Renal pelvis (tissue), 12 donors: Measurements from ENCODE around the gene BCL2L14. TPM values are rescaled to one million over a fixed set of nuclear protein-coding genes. Genes with fewer than 3 reads are reported as not detected.

Experiments
- DNase-seq: peaks from one replicate; pipeline ENCODE4 v3.0.0-alpha.2; 2013
- long read RNA-seq, 16 experiments: transcript quantifications; one replicate each; lab custom pipeline, GENCODE V29; 2026
- polyA plus RNA-seq, 3 donors: library from polyadenylated mRNA; unstranded; fragments of 120-200 nt; gene quantifications; one replicate each; pipeline ENCODE4 v1.2.1, GENCODE V29; 2013; ENCODE audit not compliant: insufficient read length in 3 of 3

The BCL2L14 gene, protein sequence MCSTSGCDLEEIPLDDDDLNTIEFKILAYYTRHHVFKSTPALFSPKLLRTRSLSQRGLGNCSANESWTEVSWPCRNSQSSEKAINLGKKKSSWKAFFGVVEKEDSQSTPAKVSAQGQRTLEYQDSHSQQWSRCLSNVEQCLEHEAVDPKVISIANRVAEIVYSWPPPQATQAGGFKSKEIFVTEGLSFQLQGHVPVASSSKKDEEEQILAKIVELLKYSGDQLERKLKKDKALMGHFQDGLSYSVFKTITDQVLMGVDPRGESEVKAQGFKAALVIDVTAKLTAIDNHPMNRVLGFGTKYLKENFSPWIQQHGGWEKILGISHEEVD
- 1 to 10 TPM in 1 of 3 donors, under 1 TPM in 2; 0.60 to 1.3 (median 0.92) TPM for polyA plus RNA-seq
- long read RNA-seq, donor 1: 0 reads
- long read RNA-seq, donor 2, partial matches to known transcripts: 6 of 6 reads
- long read RNA-seq, donor 2, other reads (novel, unspliced or antisense): 0 of 6 reads
- long read RNA-seq, donor 3: 0 reads
- long read RNA-seq, donor 4: 0 reads
- long read RNA-seq, donor 5: 0 reads
- long read RNA-seq, donor 6: 0 reads
- long read RNA-seq, donor 7: 0 reads
- long read RNA-seq, donor 8: 0 reads
- long read RNA-seq, donor 9, partial matches to known transcripts: 33 of 33 reads
- long read RNA-seq, donor 9, other reads (novel, unspliced or antisense): 0 of 33 reads
- long read RNA-seq, donor 10: 0 reads
- long read RNA-seq, donor 11, partial matches to known transcripts: 24 of 24 reads
- long read RNA-seq, donor 11, other reads (novel, unspliced or antisense): 0 of 24 reads
- long read RNA-seq, donor 12: 0 reads
- long read RNA-seq, donor 13: 0 reads
- long read RNA-seq, donor 14: 0 reads
- long read RNA-seq, donor 15, partial matches to known transcripts: 0 of 3 reads
- long read RNA-seq, donor 15, other reads (novel, unspliced or antisense): 0 of 3 reads
- long read RNA-seq, donor 16: 0 reads

DNA sequence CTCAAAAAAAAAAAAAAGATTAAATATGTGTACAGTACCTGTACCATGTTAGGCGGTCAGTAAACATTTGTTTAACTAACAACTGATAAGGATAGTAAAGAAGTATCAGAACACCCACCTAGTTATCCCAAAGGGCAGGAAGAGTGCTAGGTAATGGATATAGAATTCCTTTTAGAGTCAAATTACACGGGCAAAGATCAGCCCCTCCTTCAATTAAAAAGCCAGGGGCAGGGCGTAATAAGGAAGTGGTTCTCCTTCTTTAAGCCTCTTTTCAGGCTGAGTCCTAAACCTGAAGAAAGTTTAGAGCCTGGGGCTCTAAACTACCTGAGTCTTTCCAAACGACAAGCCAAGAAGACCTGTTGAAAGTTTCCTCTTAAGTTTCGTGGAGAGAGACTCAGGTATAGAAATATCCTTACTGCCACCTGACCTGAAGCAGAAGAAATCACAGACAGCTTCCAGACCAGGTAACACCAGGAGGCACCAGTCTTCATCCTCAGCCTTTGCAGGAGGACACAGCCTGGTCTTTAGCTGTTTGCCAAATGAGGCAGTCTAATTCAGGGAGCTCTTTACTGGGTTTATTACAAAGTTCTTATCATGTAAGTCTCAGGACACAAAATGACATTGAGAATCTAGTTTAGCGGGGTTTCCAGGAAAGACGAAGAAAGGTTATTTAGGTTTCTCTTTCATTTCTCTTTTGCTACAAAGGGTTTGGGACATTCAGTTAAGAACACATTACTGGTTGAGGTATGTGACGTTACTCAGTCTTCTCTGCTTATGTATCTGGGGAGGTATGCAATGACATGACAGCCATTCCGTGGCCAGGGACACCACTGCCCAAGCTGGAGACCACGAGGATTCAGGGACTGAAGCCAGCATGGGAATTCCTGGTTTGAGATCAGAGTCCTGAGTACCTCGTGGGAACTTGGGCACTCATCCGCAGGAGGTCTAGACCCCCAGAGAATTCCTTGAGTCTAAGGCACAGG lies at the start of gene BCL2L14:
TSS of gene BCL2L14 (plus strand) at position 266 of the 983 bp plus-strand sequence. CDS start 8,367 bp downstream, outside the sequence.
- no peak for DNase-seq

GRCh38 chr12:12022306-12022936 lies 48.3 kb upstream of the BCL2L14 start:
- DNase-seq: no peak

DNA sequence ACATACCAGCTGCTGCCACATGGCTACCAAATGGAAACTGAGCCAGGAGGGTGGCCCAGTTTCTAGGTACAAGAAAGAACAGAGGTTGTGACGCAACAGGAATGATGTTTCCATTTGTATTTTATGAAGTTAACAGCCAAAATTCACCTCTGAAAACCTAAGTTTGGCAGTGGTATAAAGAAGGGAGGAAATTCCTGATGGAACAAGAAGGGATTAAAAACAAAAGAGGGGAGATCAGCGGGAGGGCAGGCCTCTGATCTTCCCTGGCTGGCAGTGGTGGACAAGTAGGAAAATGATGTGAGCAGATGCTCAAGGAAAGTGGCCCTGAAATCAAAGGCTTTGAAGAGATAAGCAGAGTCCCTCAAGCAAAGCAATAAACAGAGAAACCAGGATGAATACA lies 47.3 kb upstream of the BCL2L14 start:
- DNase-seq: no peak

- DNase-seq: no peak
Observed at GRCh38 chr12:12024911-12025682, 45.6 kb upstream of the BCL2L14 start.

- no peak for DNase-seq
Observed at GRCh38 chr12:12025799-12026386, 44.8 kb upstream of the BCL2L14 start.

DNA sequence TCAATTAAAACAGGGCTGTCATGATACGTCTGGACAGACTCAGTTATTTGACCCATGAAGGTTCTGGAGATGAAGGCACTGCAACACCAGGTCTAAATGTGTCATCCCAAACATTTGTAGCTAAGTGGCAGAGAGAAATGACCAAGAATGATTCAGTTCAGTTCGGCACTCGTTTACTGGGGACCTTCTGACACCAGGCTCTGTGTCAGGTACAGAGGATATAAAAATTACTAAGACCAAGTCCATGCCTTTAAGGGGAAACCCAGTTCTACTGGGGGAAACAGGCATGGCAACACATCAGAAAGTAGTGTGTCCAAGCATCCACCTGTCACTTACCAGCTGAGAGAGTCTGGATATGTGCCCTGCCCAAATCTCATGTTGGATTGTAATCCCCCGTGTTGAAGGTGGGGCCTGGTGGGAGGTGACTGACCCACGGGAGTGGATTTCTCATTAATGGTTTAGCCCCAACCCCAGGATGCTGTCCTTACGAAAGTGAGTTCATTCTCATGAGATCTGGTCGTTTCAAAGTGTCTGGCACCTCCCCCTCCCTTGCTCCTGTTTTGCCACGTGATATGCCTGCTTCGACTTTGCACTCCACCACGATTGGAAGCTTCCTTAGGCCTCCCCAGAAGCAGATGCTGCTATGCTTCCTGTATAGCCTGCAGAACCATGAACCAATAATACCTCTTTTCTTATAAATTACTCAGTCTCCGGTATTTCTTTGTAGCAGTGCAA lies 41.9 kb upstream of the BCL2L14 start:
- DNase-seq: no peak

DNA sequence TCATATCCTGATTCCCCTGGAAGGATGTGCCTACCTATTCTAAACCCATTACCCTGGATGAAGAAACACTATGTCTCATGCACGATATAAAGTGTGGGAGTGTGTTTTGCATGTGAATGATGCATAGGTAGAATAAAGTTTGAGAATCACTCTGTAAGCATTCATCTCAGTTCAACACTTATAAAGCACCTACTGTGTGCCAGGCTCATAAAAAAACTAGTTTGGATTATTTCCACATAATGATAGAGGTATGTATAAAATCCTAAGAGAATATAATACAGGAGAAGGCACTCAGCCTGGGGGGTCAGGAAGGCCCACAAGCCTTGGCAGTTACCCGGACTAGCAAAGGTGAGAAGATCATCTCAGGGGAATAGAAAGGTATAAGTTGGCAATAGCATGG lies 41.1 kb upstream of the BCL2L14 start:
- no peak for DNase-seq

DNA sequence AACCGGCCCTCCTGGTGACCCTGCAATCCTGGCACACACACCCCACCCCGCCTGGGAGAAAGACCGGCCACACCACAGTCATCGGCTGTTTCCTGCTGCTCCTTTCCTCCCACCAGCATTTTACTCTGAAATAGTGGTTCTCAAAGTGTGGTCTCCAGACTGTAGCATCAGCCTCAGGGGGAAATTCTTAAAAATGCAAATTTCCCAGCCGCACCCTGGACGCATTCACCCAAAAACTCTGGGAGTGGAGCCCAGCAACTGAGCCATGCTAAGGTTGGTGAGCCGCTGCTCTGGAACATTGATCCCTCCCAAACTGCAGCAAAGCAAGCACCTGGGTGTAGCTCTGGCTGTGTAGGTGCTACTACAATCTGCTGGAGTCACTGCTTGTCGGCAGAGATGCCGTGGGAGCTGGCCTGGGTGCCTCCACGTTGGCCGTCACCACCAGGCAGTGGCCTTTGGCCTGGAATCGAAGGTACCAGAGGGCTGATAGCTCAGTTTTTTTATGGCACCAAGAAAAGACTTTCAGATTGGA lies 38.4 kb upstream of the BCL2L14 start:
- no peak for DNase-seq

DNA sequence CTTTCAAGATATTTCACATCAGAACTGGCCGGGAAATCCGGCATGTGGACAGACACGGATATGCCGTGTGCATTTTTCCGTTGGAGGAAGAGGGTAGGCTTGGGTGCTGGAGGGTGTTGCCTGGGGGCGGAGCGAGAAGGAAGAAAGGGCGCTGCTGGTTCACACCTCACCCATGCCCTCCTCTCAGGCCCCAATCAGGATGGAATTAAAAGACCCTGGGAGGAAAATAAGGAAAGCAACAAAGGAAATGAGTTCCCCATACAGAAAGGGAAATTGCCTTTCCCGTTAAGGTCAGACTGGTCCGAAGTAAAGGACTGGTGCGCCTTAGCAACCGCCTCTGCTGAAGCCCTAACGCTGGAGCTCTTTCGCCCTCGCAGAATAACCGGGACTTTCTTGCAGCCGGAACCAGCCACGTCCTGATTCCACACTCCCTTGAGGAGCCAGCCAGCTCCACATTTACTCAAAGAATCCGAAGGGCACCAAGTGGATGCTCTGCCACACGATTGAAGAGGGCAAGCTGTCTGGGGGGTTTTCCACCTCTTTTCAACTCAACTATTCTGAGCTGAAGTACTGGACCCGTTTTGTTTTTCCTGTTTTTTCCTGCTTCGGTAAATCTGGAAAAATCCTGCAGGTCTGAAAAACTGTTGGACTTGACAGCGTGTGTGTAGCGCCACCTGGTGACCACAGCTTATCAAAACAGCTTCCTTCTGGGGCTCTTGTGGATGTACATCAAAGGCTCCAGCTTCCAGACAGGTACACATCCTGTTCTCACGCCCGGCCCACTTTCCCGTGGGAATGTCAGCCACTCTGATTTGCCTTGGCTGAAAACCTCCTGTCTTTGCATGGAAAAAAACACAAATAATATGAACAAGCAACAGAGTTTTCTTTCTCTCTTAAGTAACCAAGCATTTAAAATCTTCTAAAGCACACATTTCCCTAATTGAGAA lies 37.6 kb upstream of the BCL2L14 start:
- peak; percentile 87 for DNase-seq

DNA sequence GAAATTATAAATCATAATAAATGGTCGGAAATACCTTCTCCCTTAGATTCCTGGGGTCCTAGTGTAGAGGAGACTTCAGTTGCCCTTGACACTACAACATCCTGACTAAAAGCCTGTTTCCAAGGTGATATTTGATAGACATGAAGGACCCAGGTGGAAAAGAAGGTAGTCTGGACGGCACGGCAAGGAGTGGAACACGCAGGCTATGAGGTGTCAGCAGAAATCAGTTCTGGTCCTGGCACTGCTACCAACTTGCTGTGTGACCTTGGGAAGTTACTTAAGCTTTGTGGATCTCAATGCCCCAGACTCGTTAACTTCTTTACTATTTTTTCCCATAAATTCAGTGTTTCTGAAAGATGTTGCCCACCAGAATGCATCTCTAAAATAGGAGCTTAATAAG lies 36.9 kb upstream of the BCL2L14 start:
- DNase-seq: no peak

DNA sequence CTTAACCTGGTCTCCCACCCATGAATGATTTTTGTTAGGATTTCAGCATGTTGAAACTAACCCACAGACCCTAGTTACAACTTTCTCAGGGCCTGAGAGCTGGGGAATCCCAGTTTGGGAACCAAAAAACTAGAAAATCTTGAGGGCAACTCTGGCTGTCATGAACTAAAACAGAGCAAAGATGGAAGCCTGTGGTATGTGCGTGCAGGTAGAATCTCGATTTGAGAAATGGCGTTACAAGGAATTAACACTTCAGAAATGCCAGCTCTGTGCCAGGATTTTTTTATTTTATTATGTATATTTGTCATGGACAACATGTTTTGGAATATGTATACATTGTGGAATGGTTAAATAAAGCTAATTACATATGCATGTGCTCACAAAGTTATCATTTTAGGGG lies 36.4 kb upstream of the BCL2L14 start:
- no peak for DNase-seq

DNA sequence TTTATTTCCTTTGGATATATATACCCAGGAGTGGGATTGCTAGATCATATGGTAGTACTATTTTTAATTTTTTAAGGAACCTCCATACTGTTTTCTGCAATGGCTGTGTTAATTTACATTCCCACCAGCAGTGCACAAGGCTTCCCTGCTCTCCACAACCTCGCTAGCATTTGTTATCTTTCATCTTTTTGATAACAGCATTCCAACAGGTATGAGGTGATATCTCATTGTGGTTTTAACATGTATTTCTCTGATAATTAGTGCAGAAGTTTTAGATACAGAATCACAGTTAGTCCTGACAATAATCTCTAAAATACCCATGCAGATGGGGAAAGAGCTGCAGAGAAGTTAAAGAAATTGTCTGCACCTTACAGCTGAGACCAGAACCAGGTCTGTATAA lies 35.5 kb upstream of the BCL2L14 start:
- no peak for DNase-seq

DNA sequence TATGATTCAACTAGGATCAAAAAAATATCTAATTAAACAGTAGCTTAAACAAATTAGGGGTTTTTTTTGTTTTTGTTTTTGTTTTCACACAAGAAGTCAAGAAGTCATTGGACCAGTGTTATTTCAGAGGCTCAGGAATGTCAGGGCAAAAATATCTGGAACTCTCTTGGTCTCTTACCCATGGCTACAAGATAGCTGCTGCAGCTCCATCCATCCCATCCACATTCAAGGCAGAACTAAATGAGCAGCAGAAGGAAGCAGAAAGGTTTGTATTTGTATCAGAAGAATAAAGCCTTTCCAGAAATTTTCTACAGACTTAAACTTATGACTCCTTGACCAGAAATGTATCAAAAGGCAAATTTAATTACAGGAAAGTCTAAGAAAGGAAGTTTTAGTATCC lies 33.8 kb upstream of the BCL2L14 start:
- no peak for DNase-seq

DNA sequence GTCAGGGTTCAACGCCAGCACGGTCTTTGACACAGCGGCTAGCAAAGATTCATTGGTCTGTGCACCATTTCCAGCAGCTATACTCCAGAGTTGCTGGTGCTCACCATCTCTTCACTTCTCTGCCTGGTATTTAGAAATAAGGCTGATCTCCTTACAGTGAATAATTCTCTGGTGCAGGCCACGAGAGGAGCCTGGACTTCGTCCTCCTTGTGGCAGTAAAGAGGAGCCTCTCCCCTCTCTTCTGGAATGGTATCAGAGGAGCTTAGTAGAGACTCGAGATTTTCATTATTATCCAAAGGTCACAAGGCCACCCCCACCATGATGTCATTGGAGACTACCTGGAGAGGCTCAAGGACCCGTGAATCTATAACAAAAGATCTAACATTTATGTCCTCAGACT lies 30.8 kb upstream of the BCL2L14 start:
- no peak for DNase-seq

DNA sequence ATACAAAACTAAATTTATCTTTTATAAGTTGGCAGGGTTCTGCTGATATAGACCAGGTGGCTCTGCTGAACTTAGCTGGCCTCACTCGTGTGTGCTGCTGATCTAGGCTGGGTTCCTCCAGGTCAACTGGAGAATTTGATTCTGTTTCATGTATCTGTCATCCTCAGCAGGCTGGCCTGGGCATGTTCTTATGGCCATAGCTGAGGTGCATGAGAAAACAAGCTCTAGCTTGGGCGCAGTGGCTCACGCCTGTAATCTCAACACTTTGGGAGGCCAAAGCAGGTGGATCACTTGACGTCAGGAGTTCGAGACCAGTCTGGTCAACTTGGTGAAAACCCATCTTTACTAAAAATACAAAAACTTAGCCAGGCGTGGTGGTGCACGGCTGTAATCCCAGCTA lies 24.3 kb upstream of the BCL2L14 start:
- DNase-seq: no peak

DNA sequence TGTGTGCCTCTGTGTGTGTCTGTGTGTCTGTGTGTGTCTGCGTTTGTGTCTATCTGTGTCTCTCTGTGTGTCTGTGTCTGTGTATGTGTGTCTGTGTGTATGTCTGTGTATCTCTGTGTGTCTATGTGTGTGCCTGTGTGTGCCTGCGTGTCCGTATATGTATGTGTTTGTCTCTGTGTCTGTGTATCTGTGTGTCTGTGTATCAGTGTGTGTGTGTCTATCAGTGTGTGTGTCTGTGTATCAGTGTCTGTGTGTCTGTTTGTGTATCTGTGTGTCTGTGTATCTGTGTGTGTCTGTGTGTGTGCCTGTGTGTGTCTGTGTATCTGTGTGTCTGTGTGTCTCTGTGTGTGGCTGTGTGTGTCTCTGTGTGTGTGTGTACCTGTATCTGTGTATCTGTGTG lies 23.1 kb upstream of the BCL2L14 start:
- DNase-seq: no peak

DNA sequence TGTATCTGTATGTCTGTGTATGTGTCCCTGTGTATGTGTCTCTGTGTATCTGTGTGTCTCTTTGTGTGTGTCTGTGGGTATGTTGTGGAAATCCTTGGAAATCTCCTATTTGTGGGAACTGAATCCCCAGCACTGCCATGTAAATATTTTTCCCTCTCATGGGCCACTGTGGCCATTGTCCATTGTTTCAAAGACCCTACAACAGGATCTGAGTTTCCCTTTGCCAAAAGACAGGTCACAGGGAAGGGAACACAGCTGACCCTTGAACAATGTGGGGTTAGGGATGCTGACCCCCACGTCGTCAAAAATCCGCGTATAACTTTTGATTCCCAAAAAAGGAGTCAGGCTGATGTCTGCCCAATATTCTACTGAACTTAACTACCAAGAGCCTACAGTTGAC lies 22.5 kb upstream of the BCL2L14 start:
- no peak for DNase-seq

- DNase-seq: no peak
Observed at GRCh38 chr12:12048714-12049113, 22.0 kb upstream of the BCL2L14 start.
